Upper lobe of left lung (tissue), 4 donors: ENCODE data around the gene FNDC4.

ENCODE experiments used
- POLR2A ChIP-seq, 4 donors: fragments of 450-650 bp; IDR thresholded peaks; one replicate each; pipeline ENCODE4 v1.5.1; 2016 to 2017; ENCODE audit warnings: antibody characterized with exemption in 4 of 4, mild to moderate bottlenecking in 2 of 4
- POLR2AphosphoS5 ChIP-seq, 2 donors: sonication (generic); formaldehyde crosslinking; IDR thresholded peaks; one replicate each; pipeline ENCODE4 v1.5.1; 2017; ENCODE audit warnings: antibody characterized with exemption in 2 of 2
- TF ChIP-seq, protein P1 (sequence below), 6 experiments: fragments of 450-650 bp in 4 of 6; fragments of 200-600 bp in 2 of 6; sonication (generic) in 2 of 6; IDR thresholded peaks; one replicate each; pipeline ENCODE4 v1.5.1; 2016 to 2019; ENCODE audit warnings: antibody characterized with exemption in 6 of 6

DNA sequence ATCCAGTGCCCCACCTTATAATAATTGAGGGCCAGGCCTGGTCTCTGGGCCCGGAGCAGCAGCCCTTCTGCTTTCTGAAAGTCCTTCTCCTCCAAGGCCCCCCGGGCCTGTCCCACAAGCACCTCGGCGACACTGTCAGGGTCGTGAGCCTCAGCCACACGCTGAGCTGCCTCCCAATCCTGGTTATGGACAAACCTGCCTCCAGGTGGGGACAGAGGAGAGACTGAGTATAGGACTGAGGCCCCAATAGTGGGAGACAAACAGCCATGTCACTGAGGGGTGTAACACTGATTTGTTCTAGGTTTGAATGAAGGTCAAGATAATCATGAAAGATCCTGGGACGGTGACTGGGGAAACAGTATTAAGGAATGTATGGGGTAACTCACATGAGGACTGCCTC, 41.0 kb downstream of the FNDC4 start:
- TF ChIP-seq, protein P1, sequence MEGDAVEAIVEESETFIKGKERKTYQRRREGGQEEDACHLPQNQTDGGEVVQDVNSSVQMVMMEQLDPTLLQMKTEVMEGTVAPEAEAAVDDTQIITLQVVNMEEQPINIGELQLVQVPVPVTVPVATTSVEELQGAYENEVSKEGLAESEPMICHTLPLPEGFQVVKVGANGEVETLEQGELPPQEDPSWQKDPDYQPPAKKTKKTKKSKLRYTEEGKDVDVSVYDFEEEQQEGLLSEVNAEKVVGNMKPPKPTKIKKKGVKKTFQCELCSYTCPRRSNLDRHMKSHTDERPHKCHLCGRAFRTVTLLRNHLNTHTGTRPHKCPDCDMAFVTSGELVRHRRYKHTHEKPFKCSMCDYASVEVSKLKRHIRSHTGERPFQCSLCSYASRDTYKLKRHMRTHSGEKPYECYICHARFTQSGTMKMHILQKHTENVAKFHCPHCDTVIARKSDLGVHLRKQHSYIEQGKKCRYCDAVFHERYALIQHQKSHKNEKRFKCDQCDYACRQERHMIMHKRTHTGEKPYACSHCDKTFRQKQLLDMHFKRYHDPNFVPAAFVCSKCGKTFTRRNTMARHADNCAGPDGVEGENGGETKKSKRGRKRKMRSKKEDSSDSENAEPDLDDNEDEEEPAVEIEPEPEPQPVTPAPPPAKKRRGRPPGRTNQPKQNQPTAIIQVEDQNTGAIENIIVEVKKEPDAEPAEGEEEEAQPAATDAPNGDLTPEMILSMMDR (IDR thresholded peaks at IDR 0.05): no peak
- TF ChIP-seq POLR2A (IDR thresholded peaks at IDR 0.05) (no peak), POLR2AphosphoS5 (IDR thresholded peaks at IDR 0.05) (no peak)
